ENCODE data around the gene SF3B3.
A peak's percentile ranks its signal among the peaks of the same experiment; 100 is the strongest.

SF3B3 gene

DNA sequence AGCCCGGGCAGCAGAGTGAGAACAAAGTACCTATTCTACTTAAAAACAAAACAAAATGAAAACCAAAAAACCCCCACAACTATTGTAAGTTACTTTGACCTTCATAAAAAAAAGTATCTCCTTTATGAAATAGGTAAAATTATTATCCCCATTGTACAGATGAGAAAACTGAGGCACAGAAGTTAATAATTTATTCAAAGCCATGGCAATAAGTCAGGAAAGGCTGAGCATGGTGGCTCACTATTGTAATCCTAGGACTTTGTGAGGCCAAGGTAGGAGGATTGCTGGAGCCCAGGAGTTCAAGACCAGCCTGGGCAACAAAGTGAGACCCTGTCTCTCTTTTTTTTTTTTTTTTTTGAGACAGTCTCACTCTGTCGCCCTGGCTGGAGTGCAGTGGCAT lies 38.7 kb upstream of the SF3B3 start:
- no peak overlapping the region for H3K4me3 ChIP-seq (ENCODE audit: low read depth, low read length)
- no peak for TF ChIP-seq POLR2A (IDR thresholded peaks at IDR 0.05; ENCODE audit: extremely low read depth, insufficient read length)
- no peak for TF ChIP-seq MYC (IDR thresholded peaks at IDR 0.05; ENCODE audit: low read depth, low read length)
- TF ChIP-seq CTCF (IDR thresholded peaks at IDR 0.05; ENCODE audit: low read depth, low read length): no peak
- TF ChIP-seq, protein P1, sequence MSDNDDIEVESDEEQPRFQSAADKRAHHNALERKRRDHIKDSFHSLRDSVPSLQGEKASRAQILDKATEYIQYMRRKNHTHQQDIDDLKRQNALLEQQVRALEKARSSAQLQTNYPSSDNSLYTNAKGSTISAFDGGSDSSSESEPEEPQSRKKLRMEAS (IDR thresholded peaks at IDR 0.05; ENCODE audit: low read depth, low read length): no peak
- DNase-seq (ENCODE audit: low read depth): no peak

DNA sequence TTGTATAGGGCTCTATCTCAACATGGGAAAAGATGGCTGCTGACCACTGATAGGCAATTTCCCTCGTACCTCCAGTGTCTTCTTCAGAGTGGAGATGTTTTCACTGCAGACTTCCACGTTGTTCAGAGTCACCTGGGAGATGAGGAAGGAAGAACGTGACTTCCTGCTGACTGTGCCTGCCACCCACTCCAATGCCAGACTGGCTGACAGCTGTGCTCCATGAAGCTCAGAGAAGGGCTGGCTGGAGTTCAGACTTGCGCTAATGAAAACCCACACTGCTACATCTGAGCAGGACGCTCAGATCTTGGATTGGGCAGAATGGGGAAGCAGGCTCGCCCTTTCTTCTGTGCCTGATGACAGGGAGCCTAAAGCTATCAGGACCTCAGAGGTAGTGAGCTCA lies 33.4 kb upstream of the SF3B3 start:
- no peak overlapping the region for H3K4me3 ChIP-seq (ENCODE audit: low read depth, low read length)
- TF ChIP-seq CTCF (IDR thresholded peaks at IDR 0.05; ENCODE audit: low read depth, low read length): no peak
- TF ChIP-seq, protein P1 (IDR thresholded peaks at IDR 0.05; ENCODE audit: low read depth, low read length): no peak
- TF ChIP-seq POLR2A (IDR thresholded peaks at IDR 0.05; ENCODE audit: extremely low read depth, insufficient read length): no peak
- TF ChIP-seq MYC (IDR thresholded peaks at IDR 0.05; ENCODE audit: low read depth, low read length): no peak
- DNase-seq (ENCODE audit: low read depth): no peak

GRCh38 chr16:70493802-70494201 lies 29.8 kb upstream of the SF3B3 start:
- peak; percentile 25 for DNase-seq (ENCODE audit: low read depth)

GRCh38 chr16:70494202-70494770 lies 29.3 kb upstream of the SF3B3 start:
- TF ChIP-seq CTCF (IDR thresholded peaks at IDR 0.05; ENCODE audit: low read depth, low read length): no peak
- no peak for TF ChIP-seq MYC (IDR thresholded peaks at IDR 0.05; ENCODE audit: low read depth, low read length)
- no peak for TF ChIP-seq POLR2A (IDR thresholded peaks at IDR 0.05; ENCODE audit: extremely low read depth, insufficient read length)
- TF ChIP-seq, protein P1 (IDR thresholded peaks at IDR 0.05; ENCODE audit: low read depth, low read length): no peak
- DNase-seq (ENCODE audit: low read depth): no peak
- no peak overlapping the region for H3K4me3 ChIP-seq (ENCODE audit: low read depth, low read length)

More at GRCh38 chr16:70493802-70494201, 29.8 kb upstream of the SF3B3 start:
- H3K4me3 ChIP-seq (ENCODE audit: low read depth, low read length): no peak overlapping the region
- TF ChIP-seq CTCF (IDR thresholded peaks at IDR 0.05; ENCODE audit: low read depth, low read length) (no peak), MYC (IDR thresholded peaks at IDR 0.05; ENCODE audit: low read depth, low read length) (no peak), POLR2A (IDR thresholded peaks at IDR 0.05; ENCODE audit: extremely low read depth, insufficient read length) (no peak)
- TF ChIP-seq, protein P1 (IDR thresholded peaks at IDR 0.05; ENCODE audit: low read depth, low read length): no peak

GRCh38 chr16:70494777-70495176 lies 28.8 kb upstream of the SF3B3 start:
- DNase-seq (ENCODE audit: low read depth): no peak
- TF ChIP-seq MYC (IDR thresholded peaks at IDR 0.05; ENCODE audit: low read depth, low read length) (no peak), CTCF (IDR thresholded peaks at IDR 0.05; ENCODE audit: low read depth, low read length) (no peak), POLR2A (IDR thresholded peaks at IDR 0.05; ENCODE audit: extremely low read depth, insufficient read length) (no peak)
- TF ChIP-seq, protein P1 (IDR thresholded peaks at IDR 0.05; ENCODE audit: low read depth, low read length): no peak
- no peak overlapping the region for H3K4me3 ChIP-seq (ENCODE audit: low read depth, low read length)
